Muscle layer of duodenum (tissue), 2 donors: ENCODE data around the gene ZNF362.

Experiments used
- H3K27ac ChIP-seq: one replicate; pipeline ENCODE4 v1.7.0; 2013; ENCODE audit warnings: mild to moderate bottlenecking, low read length
- H3K27me3 ChIP-seq: one replicate; pipeline ENCODE4 v1.7.0; 2013; ENCODE audit warnings: low read depth, mild to moderate bottlenecking, control low read depth, low read length
- H3K36me3 ChIP-seq, 2 donors: one replicate each; pipeline ENCODE4 v1.7.0; 2013; ENCODE audit warnings: low read length in 2 of 2, control low read depth in 1 of 2, mild to moderate bottlenecking in 1 of 2; ENCODE audit not compliant: insufficient read depth in 2 of 2, control insufficient read depth in 1 of 2
- H3K4me1 ChIP-seq, 2 donors: one replicate each; pipeline ENCODE4 v1.7.0; 2013; ENCODE audit warnings: low read length in 2 of 2, mild to moderate bottlenecking in 2 of 2, control low read depth in 1 of 2, moderate library complexity in 1 of 2; ENCODE audit not compliant: insufficient read depth in 2 of 2, control insufficient read depth in 1 of 2
- H3K4me3 ChIP-seq, 2 donors: one replicate each; pipeline ENCODE4 v1.7.0; 2013; ENCODE audit warnings: low read length in 2 of 2, low read depth in 1 of 2, mild to moderate bottlenecking in 1 of 2
- H3K9me3 ChIP-seq, 2 donors: one replicate each; pipeline ENCODE4 v1.7.0; 2013; ENCODE audit warnings: low read length in 2 of 2, control low read depth in 1 of 2, mild to moderate bottlenecking in 1 of 2; ENCODE audit not compliant: control insufficient read depth in 1 of 2
- donor health status: healthy.

The ZNF362 gene

GRCh38 chr1:33246171-33246570 lies 10.1 kb upstream of the ZNF362 start:
- Histone ChIP-seq H3K9me3 (no peaks in the 10 kb centered on the region), H3K36me3 (no peaks in the 10 kb centered on the region), H3K4me3 (no peak overlapping the region), H3K27ac (no peak overlapping the region), H3K27me3 (no peaks in the 10 kb centered on the region), H3K4me1 (no peaks in the 10 kb centered on the region)

- no peaks in the 10 kb centered on the region for H3K27me3 ChIP-seq
- no peaks in the 10 kb centered on the region for H3K36me3 ChIP-seq
- no peaks in the 10 kb centered on the region for H3K9me3 ChIP-seq
- no peak overlapping the region for H3K27ac ChIP-seq
- no peak overlapping the region for H3K4me3 ChIP-seq
- no peaks in the 10 kb centered on the region for H3K4me1 ChIP-seq
Observed at GRCh38 chr1:33247545-33247944, 8.7 kb upstream of the ZNF362 start.

- H3K4me3 ChIP-seq = no peak overlapping the region
- no peaks in the 10 kb centered on the region for H3K4me1 ChIP-seq
- no peaks in the 10 kb centered on the region for H3K27me3 ChIP-seq
- H3K27ac ChIP-seq = no peak overlapping the region
- H3K36me3 ChIP-seq = no peaks in the 10 kb centered on the region
- no peaks in the 10 kb centered on the region for H3K9me3 ChIP-seq
Observed at GRCh38 chr1:33248244-33248643, 8.0 kb upstream of the ZNF362 start.

- no peaks in the 10 kb centered on the region for H3K27me3 ChIP-seq
- H3K9me3 ChIP-seq = no peaks in the 10 kb centered on the region
- H3K27ac ChIP-seq = no peak overlapping the region
- H3K4me3 ChIP-seq = no peak overlapping the region
- H3K36me3 ChIP-seq = no peaks in the 10 kb centered on the region
- no peaks in the 10 kb centered on the region for H3K4me1 ChIP-seq
Observed at GRCh38 chr1:33249422-33249821, 6.9 kb upstream of the ZNF362 start.

- H3K27me3 ChIP-seq = no peaks in the 10 kb centered on the region
- H3K9me3 ChIP-seq = no peaks in the 10 kb centered on the region
- no peaks in the 10 kb centered on the region for H3K4me1 ChIP-seq
- H3K27ac ChIP-seq = no peak overlapping the region
- no peak overlapping the region for H3K4me3 ChIP-seq
- no peaks in the 10 kb centered on the region for H3K36me3 ChIP-seq
Observed at GRCh38 chr1:33250217-33250616, 6.1 kb upstream of the ZNF362 start.

- Histone ChIP-seq H3K36me3 (no peaks in the 10 kb centered on the region), H3K9me3 (no peaks in the 10 kb centered on the region), H3K4me3 (no peak overlapping the region), H3K27ac (no peak overlapping the region), H3K4me1 (no peaks in the 10 kb centered on the region), H3K27me3 (no peaks in the 10 kb centered on the region)
Observed at GRCh38 chr1:33250724-33251123, 5.6 kb upstream of the ZNF362 start.

- no peak overlapping the region for H3K27ac ChIP-seq
Observed at GRCh38 chr1:33254491-33254890, 1.8 kb upstream of the ZNF362 start.

GRCh38 chr1:33255347-33256220 lies 708 bp upstream of the ZNF362 start:
- no peaks in the 10 kb centered on the region for H3K9me3 ChIP-seq
- H3K27ac ChIP-seq = peak overlapping the region; percentile 67
- no peaks in the 10 kb centered on the region for H3K36me3 ChIP-seq
- no peaks in the 10 kb centered on the region for H3K27me3 ChIP-seq
- peaks cover 12 to 31% of the 10 kb centered on the region in 2 donors for H3K4me1 ChIP-seq
- H3K4me3 ChIP-seq = peak overlapping the region; percentile 33 to 63

More at GRCh38 chr1:33254491-33254890, 1.8 kb upstream of the ZNF362 start:
- H3K36me3 ChIP-seq = no peaks in the 10 kb centered on the region
- H3K4me1 ChIP-seq = peaks cover 12 to 22% of the 10 kb centered on the region in 2 donors
- H3K27me3 ChIP-seq = no peaks in the 10 kb centered on the region
- H3K4me3 ChIP-seq = no peak overlapping the region
- H3K9me3 ChIP-seq = no peaks in the 10 kb centered on the region

- Histone ChIP-seq H3K9me3 (no peaks in the 10 kb centered on the region), H3K27ac (no peak overlapping the region), H3K27me3 (no peaks in the 10 kb centered on the region), H3K4me1 (peaks cover 12 to 35% of the 10 kb centered on the region in 2 donors), H3K36me3 (no peaks in the 10 kb centered on the region), H3K4me3 (no peak overlapping the region)
Observed at GRCh38 chr1:33256221-33256470, 146 bp upstream of the ZNF362 start.

- H3K4me3 ChIP-seq = peak overlapping the region; percentile 76 to 87
- H3K9me3 ChIP-seq = no peaks in the 10 kb centered on the region
- no peaks in the 10 kb centered on the region for H3K36me3 ChIP-seq
- peaks cover 12 to 35% of the 10 kb centered on the region in 2 donors for H3K4me1 ChIP-seq
- no peaks in the 10 kb centered on the region for H3K27me3 ChIP-seq
- peak overlapping the region; percentile 78 for H3K27ac ChIP-seq
Observed at GRCh38 chr1:33257207-33257771, 997 bp downstream of the ZNF362 start.

GRCh38 chr1:33257772-33258712 lies 1.8 kb downstream of the ZNF362 start:
- peaks cover 12 to 35% of the 10 kb centered on the region in 2 donors for H3K4me1 ChIP-seq
- H3K27me3 ChIP-seq = no peaks in the 10 kb centered on the region
- no peaks in the 10 kb centered on the region for H3K9me3 ChIP-seq
- peaks cover 0 to 4% of the 10 kb centered on the region in 2 donors for H3K36me3 ChIP-seq
- H3K27ac ChIP-seq = peak overlapping the region; percentile 60
- peak overlapping the region; percentile 76 to 87 for H3K4me3 ChIP-seq
